Astrocyte of the spinal cord (primary cell): ENCODE measurements around the gene CPHXL2.

Experiments
- DNase-seq: peaks from one replicate; pipeline ENCODE4 v3.0.0; 2011; ENCODE audit warnings: low read depth, low spot score
- H3K4me3 ChIP-seq: 2 replicates; pipeline ENCODE4 v1.5.1; 2011; ENCODE audit warnings: low read depth, mild to moderate bottlenecking, low read length, moderate library complexity
- CTCF ChIP-seq: IDR thresholded peaks from 2 replicates; pipeline ENCODE4 v1.5.1; 2012; ENCODE audit warnings: low read depth, mild to moderate bottlenecking, low read length, inconsistent platforms
- in situ Hi-C: cut with HindIII; loops from 2 replicates; pipeline ENCODE4 v1.10.0; 2017; ENCODE audit warnings: low sequenced_read_pairs

The CPHXL2 gene

GRCh38 chr16:75701361-75701760 is 24.6 kb upstream of the CPHXL2 start, which contains the start of gene DUXB:
DUXB (minus strand) TSS chr16:75701461; CDS start chr16:75701418, 43 bp downstream.
- no peak for DNase-seq
- in situ Hi-C loops, result no loop called here
- TF ChIP-seq CTCF, result no peak

GRCh38 chr16:75697571-75697970 is 20.8 kb upstream of the CPHXL2 start:
- DNase-seq, result no peak
- in situ Hi-C loops, result no loop called here
- no peak for TF ChIP-seq CTCF
- no peak overlapping the region for H3K4me3 ChIP-seq

More at GRCh38 chr16:75701361-75701760, 24.6 kb upstream of the CPHXL2 start, which contains the start of gene DUXB:
- H3K4me3 ChIP-seq, result no peak within 1 kb of the TSS

GRCh38 chr16:75695708-75696107 is 18.9 kb upstream of the CPHXL2 start:
- no peak overlapping the region for H3K4me3 ChIP-seq
- DNase-seq, result no peak
- no peak for TF ChIP-seq CTCF
- in situ Hi-C loops, result no loop called here

- in situ Hi-C loops, result no loop called here
- DNase-seq, result no peak
- no peak overlapping the region for H3K4me3 ChIP-seq
- no peak for TF ChIP-seq CTCF
These were observed 10.6 kb upstream of the CPHXL2 start for GRCh38 chr16:75687361-75687760.

- TF ChIP-seq CTCF, result no peak
- no peak overlapping the region for H3K4me3 ChIP-seq
- no peak for DNase-seq
- in situ Hi-C loops, result no loop called here
These were observed 5.5 kb upstream of the CPHXL2 start for GRCh38 chr16:75682308-75682707.

- H3K4me3 ChIP-seq, result no peak overlapping the region
- in situ Hi-C loops, result no loop called here
- TF ChIP-seq CTCF, result no peak
- no peak for DNase-seq
These were observed 2.6 kb upstream of the CPHXL2 start for GRCh38 chr16:75679366-75679765.

GRCh38 chr16:75667503-75667902 is 9.3 kb downstream of the CPHXL2 start:
- no peak for TF ChIP-seq CTCF
- no peak for DNase-seq
- no peak overlapping the region for H3K4me3 ChIP-seq
- in situ Hi-C loops, result no loop called here
